GM12891 (cell line): ENCODE data around the gene TACR2.

ENCODE experiments used
- POLR2A ChIP-seq: IDR thresholded peaks from 2 replicates; pipeline ENCODE4 v1.6.1; 2011; ENCODE audit warnings: low read depth, low read length, control low read depth
- POLR2AphosphoS5 ChIP-seq: IDR thresholded peaks from 2 replicates; pipeline ENCODE4 v1.6.1; 2011; ENCODE audit warnings: low read depth, low read length, control low read depth
- TAF1 ChIP-seq: IDR thresholded peaks from 2 replicates; pipeline ENCODE4 v1.6.1; 2011; ENCODE audit warnings: low read depth, low read length, control low read depth

DNA sequence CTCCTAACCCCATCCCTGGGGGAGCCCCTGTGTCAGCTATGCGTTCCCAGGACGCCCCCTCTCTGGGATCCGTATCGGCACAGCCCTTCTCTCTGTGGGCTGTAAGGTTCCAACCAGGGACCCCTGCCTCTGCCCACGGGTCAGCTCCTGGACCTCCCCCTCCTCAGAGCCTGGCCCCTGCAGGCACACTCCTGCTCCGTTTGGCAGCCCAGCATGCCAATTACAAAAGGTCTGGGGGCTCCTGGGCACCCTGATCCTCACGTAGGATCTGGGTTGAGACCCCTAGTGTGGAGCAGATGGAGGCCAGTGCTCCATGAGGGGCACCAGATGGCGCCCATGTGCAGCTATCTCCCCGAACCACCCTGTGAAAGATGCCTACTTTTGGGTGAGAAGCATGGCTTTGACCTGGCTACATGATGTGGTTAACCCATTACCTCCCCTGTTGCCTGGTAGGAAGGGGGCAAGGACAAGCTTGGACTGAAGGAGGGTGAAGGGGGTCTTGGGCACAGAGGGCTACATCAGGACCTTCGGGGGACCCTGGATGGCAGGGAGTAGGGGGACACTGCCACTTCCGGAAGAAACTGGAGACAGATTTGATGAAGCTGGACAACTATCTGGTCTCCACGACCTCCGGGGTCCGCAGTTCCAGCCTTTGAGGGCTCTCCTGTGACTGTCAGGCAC is 9.0 kb downstream of the TACR2 start:
- TF ChIP-seq POLR2AphosphoS5 (no peak), POLR2A (no peak), TAF1 (no peak)
